GM12874 (cell line): ENCODE measurements around the gene ADAMTS14.

ENCODE experiments used
- CTCF ChIP-seq: IDR thresholded peaks from 2 replicates; pipeline ENCODE4 v1.5.1; 2011; ENCODE audit warnings: low read depth, mild to moderate bottlenecking, control low read depth, low read length, moderate library complexity; ENCODE audit not compliant: insufficient read depth

Gene ADAMTS14

GRCh38 chr10:70647086-70647485 lies 25.2 kb upstream of the ADAMTS14 start:
- no peak for TF ChIP-seq CTCF

GRCh38 chr10:70648427-70648826 lies 23.9 kb upstream of the ADAMTS14 start:
- no peak for TF ChIP-seq CTCF

GRCh38 chr10:70649526-70649925 lies 22.8 kb upstream of the ADAMTS14 start:
- TF ChIP-seq CTCF, result no peak

GRCh38 chr10:70650104-70650503 lies 22.2 kb upstream of the ADAMTS14 start:
- no peak for TF ChIP-seq CTCF

- TF ChIP-seq CTCF, result no peak
Observed at GRCh38 chr10:70650718-70651117, 21.6 kb upstream of the ADAMTS14 start.

GRCh38 chr10:70651661-70652060 lies 20.6 kb upstream of the ADAMTS14 start:
- no peak for TF ChIP-seq CTCF

GRCh38 chr10:70652761-70653657 lies 19.3 kb upstream of the ADAMTS14 start:
- TF ChIP-seq CTCF, result no peak
